Body of pancreas (tissue), 4 donors: ENCODE data around the gene CCDC71.

Source experiments
- CTCF ChIP-seq, 7 experiments: fragments of 450-650 bp in 4 of 7; fragments of 200-600 bp in 3 of 7; sonication (generic) in 3 of 7; IDR thresholded peaks; one replicate each; pipeline ENCODE4 v1.5.1; 2016 to 2019; ENCODE audit warnings: antibody characterized with exemption in 7 of 7
- POLR2A ChIP-seq, 3 donors: fragments of 450-650 bp; IDR thresholded peaks; one replicate each; pipeline ENCODE4 v1.6.1; 2016; ENCODE audit warnings: antibody characterized with exemption in 3 of 3, mild to moderate bottlenecking in 2 of 3

- TF ChIP-seq CTCF (IDR thresholded peaks at IDR 0.05) (no peak), POLR2A (IDR thresholded peaks at IDR 0.05) (no peak)
Observed at GRCh38 chr3:49132073-49132436, 34.1 kb downstream of the CCDC71 start.
